Parathyroid adenoma (tissue), 2 donors: ENCODE measurements around the gene ABCD3.

ENCODE experiments used
- H2AFZ ChIP-seq: fragments of 300-600 bp; sonication (generic); one replicate; pipeline ENCODE4 v1.7.0; 2017; ENCODE audit warnings: antibody characterized with exemption, mild to moderate bottlenecking
- H3K27ac ChIP-seq: fragments of 300-600 bp; sonication (generic); one replicate; pipeline ENCODE4 v1.7.0; 2017
- H3K27me3 ChIP-seq: fragments of 300-600 bp; sonication (generic); one replicate; pipeline ENCODE4 v1.7.0; 2017; ENCODE audit warnings: low read length; ENCODE audit not compliant: control insufficient read depth, insufficient read depth
- H3K36me3 ChIP-seq: fragments of 300-600 bp; sonication (generic); one replicate; pipeline ENCODE4 v1.7.0; 2017; ENCODE audit warnings: low read length; ENCODE audit not compliant: control insufficient read depth, insufficient read depth
- H3K4me1 ChIP-seq: fragments of 300-600 bp; sonication (generic); one replicate; pipeline ENCODE4 v1.7.0; 2017; ENCODE audit warnings: control low read depth
- H3K4me2 ChIP-seq: fragments of 300-600 bp; sonication (generic); one replicate; pipeline ENCODE4 v1.7.0; 2017; ENCODE audit warnings: low read length
- H3K4me3 ChIP-seq: fragments of 300-600 bp; sonication (generic); one replicate; pipeline ENCODE4 v1.7.0; 2017; ENCODE audit warnings: low read depth, low read length
- H3K79me2 ChIP-seq: fragments of 300-600 bp; sonication (generic); one replicate; pipeline ENCODE4 v1.7.0; 2017; ENCODE audit warnings: control low read depth
- H3K9ac ChIP-seq: fragments of 300-600 bp; sonication (generic); one replicate; pipeline ENCODE4 v1.7.0; 2017; ENCODE audit warnings: mild to moderate bottlenecking
- H3K9me3 ChIP-seq: fragments of 300-600 bp; sonication (generic); one replicate; pipeline ENCODE4 v1.7.0; 2017; ENCODE audit warnings: low read length; ENCODE audit not compliant: control insufficient read depth
- TF ChIP-seq, protein P1 (sequence below): fragments of 300-600 bp; sonication (generic); IDR thresholded peaks from one replicate; pipeline ENCODE4 v1.7.0; 2017; ENCODE audit warnings: antibody characterized with exemption, mild to moderate bottlenecking
- donor health status: primary hyperparathyroidism.

The ABCD3 gene

GRCh38 chr1:94468708-94469107 is 50.5 kb downstream of the ABCD3 start:
- H3K79me2 ChIP-seq = no peaks in the 10 kb centered on the region
- no peak overlapping the region for H3K27ac ChIP-seq
- no peak overlapping the region for H3K4me2 ChIP-seq
- H2AFZ ChIP-seq = no peak overlapping the region
- no peak overlapping the region for H3K4me3 ChIP-seq
- H3K27me3 ChIP-seq = no peaks in the 10 kb centered on the region
- TF ChIP-seq, protein P1, sequence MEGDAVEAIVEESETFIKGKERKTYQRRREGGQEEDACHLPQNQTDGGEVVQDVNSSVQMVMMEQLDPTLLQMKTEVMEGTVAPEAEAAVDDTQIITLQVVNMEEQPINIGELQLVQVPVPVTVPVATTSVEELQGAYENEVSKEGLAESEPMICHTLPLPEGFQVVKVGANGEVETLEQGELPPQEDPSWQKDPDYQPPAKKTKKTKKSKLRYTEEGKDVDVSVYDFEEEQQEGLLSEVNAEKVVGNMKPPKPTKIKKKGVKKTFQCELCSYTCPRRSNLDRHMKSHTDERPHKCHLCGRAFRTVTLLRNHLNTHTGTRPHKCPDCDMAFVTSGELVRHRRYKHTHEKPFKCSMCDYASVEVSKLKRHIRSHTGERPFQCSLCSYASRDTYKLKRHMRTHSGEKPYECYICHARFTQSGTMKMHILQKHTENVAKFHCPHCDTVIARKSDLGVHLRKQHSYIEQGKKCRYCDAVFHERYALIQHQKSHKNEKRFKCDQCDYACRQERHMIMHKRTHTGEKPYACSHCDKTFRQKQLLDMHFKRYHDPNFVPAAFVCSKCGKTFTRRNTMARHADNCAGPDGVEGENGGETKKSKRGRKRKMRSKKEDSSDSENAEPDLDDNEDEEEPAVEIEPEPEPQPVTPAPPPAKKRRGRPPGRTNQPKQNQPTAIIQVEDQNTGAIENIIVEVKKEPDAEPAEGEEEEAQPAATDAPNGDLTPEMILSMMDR = no peak
- no peak overlapping the region for H3K9ac ChIP-seq
- H3K36me3 ChIP-seq = no peaks in the 10 kb centered on the region
- H3K9me3 ChIP-seq = no peaks in the 10 kb centered on the region
- no peaks in the 10 kb centered on the region for H3K4me1 ChIP-seq

DNA sequence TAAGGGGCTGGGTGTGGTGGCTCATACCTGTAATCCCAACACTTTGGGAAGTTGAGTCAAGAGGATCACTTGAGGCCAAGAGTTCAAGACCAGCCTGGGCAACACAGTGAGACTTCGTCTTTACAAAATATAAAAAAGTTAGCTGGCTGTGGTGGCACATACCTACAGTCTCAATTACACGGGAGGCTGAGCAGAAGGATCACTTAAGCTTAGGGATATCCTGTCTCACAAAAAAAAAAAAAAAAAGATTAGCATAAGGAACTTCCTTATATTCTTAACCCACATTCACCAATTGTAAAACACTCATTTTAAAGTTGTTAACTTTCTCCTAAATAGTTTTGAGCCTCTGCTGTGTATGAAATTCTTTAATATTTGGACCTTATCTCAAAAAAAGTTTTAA is 53.1 kb downstream of the ABCD3 start:
- no peaks in the 10 kb centered on the region for H3K9me3 ChIP-seq
- no peaks in the 10 kb centered on the region for H3K79me2 ChIP-seq
- H3K4me3 ChIP-seq = no peak overlapping the region
- no peak overlapping the region for H2AFZ ChIP-seq
- no peaks in the 10 kb centered on the region for H3K36me3 ChIP-seq
- no peak overlapping the region for H3K4me2 ChIP-seq
- TF ChIP-seq, protein P1 = no peak
- H3K4me1 ChIP-seq = no peaks in the 10 kb centered on the region
- H3K27ac ChIP-seq = no peak overlapping the region
- H3K9ac ChIP-seq = no peak overlapping the region
- no peaks in the 10 kb centered on the region for H3K27me3 ChIP-seq

DNA sequence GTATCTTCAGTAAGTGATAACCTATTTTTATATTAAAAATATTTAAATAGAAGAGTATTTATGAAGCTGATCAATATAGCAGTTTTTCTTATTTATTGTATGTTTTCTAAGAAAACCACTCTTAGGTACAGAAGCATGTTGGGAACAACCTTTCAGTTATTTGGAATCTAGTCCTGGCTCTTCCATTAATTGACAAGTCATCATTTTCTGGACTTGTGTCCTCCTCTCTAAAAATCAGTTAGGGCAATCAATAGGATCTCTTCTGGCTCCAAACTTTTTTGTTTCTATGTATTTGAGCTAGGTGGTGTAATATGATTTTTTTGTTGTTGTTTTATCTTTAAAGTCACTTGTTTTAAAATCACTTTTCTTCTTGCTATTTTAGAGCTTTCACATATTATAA is 57.0 kb downstream of the ABCD3 start:
- no peak overlapping the region for H3K4me2 ChIP-seq
- no peak overlapping the region for H3K9ac ChIP-seq
- H3K79me2 ChIP-seq = no peaks in the 10 kb centered on the region
- H3K27me3 ChIP-seq = no peaks in the 10 kb centered on the region
- no peak overlapping the region for H3K27ac ChIP-seq
- no peaks in the 10 kb centered on the region for H3K9me3 ChIP-seq
- no peak overlapping the region for H3K4me3 ChIP-seq
- H3K36me3 ChIP-seq = no peaks in the 10 kb centered on the region
- H3K4me1 ChIP-seq = no peaks in the 10 kb centered on the region
- TF ChIP-seq, protein P1 = no peak
- no peak overlapping the region for H2AFZ ChIP-seq

- no peaks in the 10 kb centered on the region for H3K79me2 ChIP-seq
- no peak overlapping the region for H3K27ac ChIP-seq
- no peaks in the 10 kb centered on the region for H3K27me3 ChIP-seq
- H2AFZ ChIP-seq = no peak overlapping the region
- no peak overlapping the region for H3K4me3 ChIP-seq
- no peaks in the 10 kb centered on the region for H3K4me1 ChIP-seq
- H3K4me2 ChIP-seq = no peak overlapping the region
- no peaks in the 10 kb centered on the region for H3K36me3 ChIP-seq
- H3K9ac ChIP-seq = no peak overlapping the region
- TF ChIP-seq, protein P1 = no peak
- no peaks in the 10 kb centered on the region for H3K9me3 ChIP-seq
Measured at GRCh38 chr1:94479682-94480081, 61.5 kb downstream of the ABCD3 start.

DNA sequence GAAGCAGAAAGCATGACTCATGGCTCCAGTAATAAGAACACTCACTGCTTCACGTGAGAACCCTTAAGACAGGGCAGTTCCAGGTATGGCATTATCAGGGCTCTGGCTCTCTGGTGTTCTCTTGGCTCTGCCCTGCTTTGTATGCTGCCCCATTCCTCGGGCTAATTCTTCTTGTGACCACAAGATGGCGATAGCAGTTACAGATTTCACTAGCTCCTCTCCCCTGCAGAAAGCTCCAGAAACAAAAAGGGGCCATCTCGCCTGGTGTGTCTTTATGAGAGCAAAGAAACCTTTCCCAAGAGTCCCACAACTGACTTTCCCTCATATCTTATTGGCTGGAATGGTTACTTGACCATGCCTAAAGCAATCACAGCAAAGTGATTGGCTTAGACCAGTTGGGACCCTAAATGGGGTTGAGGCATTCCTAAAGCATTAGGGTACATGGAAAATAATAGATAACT is 63.3 kb downstream of the ABCD3 start:
- Histone ChIP-seq H3K27me3 (no peaks in the 10 kb centered on the region), H3K9ac (no peak overlapping the region), H3K9me3 (no peaks in the 10 kb centered on the region), H3K36me3 (no peaks in the 10 kb centered on the region), H3K4me2 (no peak overlapping the region), H3K79me2 (no peaks in the 10 kb centered on the region), H3K4me1 (no peaks in the 10 kb centered on the region), H2AFZ (no peak overlapping the region), H3K4me3 (no peak overlapping the region), H3K27ac (no peak overlapping the region)
- TF ChIP-seq, protein P1 = peak; percentile 59
